ENCODE results near the gene FBXW11.
A peak's percentile ranks its signal among the peaks of the same experiment; 100 is the strongest.

DNA sequence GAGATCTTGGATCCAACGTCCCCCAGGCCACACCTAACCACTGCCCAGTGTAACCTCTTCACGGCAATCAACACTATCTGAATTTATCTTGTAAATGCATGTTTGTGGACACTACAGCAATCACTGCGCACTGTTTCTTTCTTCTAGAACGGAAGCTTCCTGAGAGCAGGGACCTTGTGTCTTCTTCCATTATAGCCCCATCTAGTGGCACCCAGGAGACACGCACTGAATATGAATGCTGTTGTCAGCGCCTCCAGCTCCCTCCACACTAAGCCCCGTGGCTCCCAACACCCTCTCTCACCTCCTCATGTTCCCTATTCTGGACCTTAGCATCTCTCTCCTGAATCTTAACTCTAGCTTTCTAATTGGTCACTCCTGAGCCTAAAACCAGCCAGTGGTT, 148.1 kb downstream of the FBXW11 start:
- peak in 5 of 6 experiments; percentile 6 to 31 (median 21) for TF ChIP-seq CTCF (IDR thresholded peaks at IDR 0.05)
- TF ChIP-seq POLR2A (IDR thresholded peaks at IDR 0.05) = no peak

All from adrenal gland (tissue), 5 donors.